ENCODE results near the gene RPL5.

GRCh38 chr1:92882819-92883218 is 51.0 kb downstream of the RPL5 start:
- no peak for TF ChIP-seq EZH2 (IDR thresholded peaks at IDR 0.05)
- TF ChIP-seq POLR2AphosphoS5 (IDR thresholded peaks at IDR 0.05; ENCODE audit: borderline replicate concordance, low read depth, low read length) = no peak; the same call in 1 of the 2 replicates
